IMR-90 (cell line): ENCODE results near the gene IGLON5. TPM values are rescaled to one million over a fixed set of nuclear protein-coding genes. Genes with fewer than 3 reads are reported as not detected.

Experiments
- ATAC-seq: fragments of 200-7000 bp; cut with Tn5 transposase; 2 replicates; pipeline ENCODE4 v1.9.1; 2020; ENCODE audit warnings: low read depth, mild to moderate bottlenecking, moderate library complexity
- BruUV-seq: library from RNA; stranded (reverse); fragments of 400-500 nt; replicated peaks from 2 replicates; lab custom pipeline; 2021; lab: Mats Ljungman, UMichigan
- CTCF ChIA-PET: fragments of 300-600 bp; formaldehyde crosslinking; extraction: SDS; loops from one replicate; lab custom pipeline; 2021; ENCODE audit warnings: antibody characterized with exemption; lab: Yijun Ruan, JAX
- POLR2A ChIA-PET: fragments of 300-600 bp; sonication (Branson Sonifier 250); formaldehyde crosslinking; loops from one replicate; lab custom pipeline; 2022; ENCODE audit warnings: antibody characterized with exemption; ENCODE audit not compliant: unreplicated experiment; lab: Charles Lee
- DNase-seq: peaks from one replicate; pipeline ENCODE4 v3.0.0; 2013
- H2AFZ ChIP-seq: replicated peaks from 2 replicates; pipeline ENCODE3; 2013; ENCODE audit warnings: low read length, mild to moderate bottlenecking; ENCODE audit not compliant: poor library complexity
- H2AK5ac ChIP-seq: 2 replicates; pipeline ENCODE4 v1.6.1; 2013; ENCODE audit warnings: low read depth, low read length, inconsistent platforms
- H2AK9ac ChIP-seq: replicated peaks from 2 replicates; pipeline ENCODE3; 2013; ENCODE audit warnings: mild to moderate bottlenecking, low read depth, low read length, moderate library complexity; ENCODE audit not compliant: poor library complexity
- H2BK120ac ChIP-seq: 2 replicates; pipeline ENCODE4 v1.6.1; 2013; ENCODE audit warnings: low read depth, low read length, inconsistent platforms
- H2BK15ac ChIP-seq: 3 replicates; pipeline ENCODE4 v1.6.1; 2013; ENCODE audit warnings: low read depth, low read length, inconsistent platforms
- H2BK20ac ChIP-seq: 2 replicates; pipeline ENCODE4 v1.6.1; 2013; ENCODE audit warnings: low read depth, mild to moderate bottlenecking, inconsistent platforms, low read length, moderate library complexity
- H2BK5ac ChIP-seq: 2 replicates; pipeline ENCODE4 v1.6.1; 2013; ENCODE audit warnings: mild to moderate bottlenecking, low read depth, low read length, inconsistent platforms; ENCODE audit not compliant: poor library complexity, severe bottlenecking
- H3K14ac ChIP-seq: replicated peaks from 2 replicates; pipeline ENCODE4 v1.6.1; 2013; ENCODE audit warnings: low read depth, low read length, inconsistent platforms
- H3K18ac ChIP-seq: 2 replicates; pipeline ENCODE4 v1.6.1; 2013; ENCODE audit warnings: low read depth, low read length, control low read depth
- H3K23ac ChIP-seq: 2 replicates; pipeline ENCODE4 v1.6.1; 2013; ENCODE audit warnings: low read depth, low read length, inconsistent platforms
- H3K27ac ChIP-seq: 2 replicates; pipeline ENCODE4 v1.5.1; 2013; ENCODE audit warnings: mild to moderate bottlenecking, control low read depth, low read length; ENCODE audit not compliant: insufficient read depth
- H3K27me3 ChIP-seq: 2 replicates; pipeline ENCODE4 v1.6.1; 2013; ENCODE audit warnings: low read length; ENCODE audit not compliant: control insufficient read depth, insufficient read depth
- H3K36me3 ChIP-seq: 2 replicates; pipeline ENCODE4 v1.6.1; 2013; ENCODE audit warnings: low read length, mixed read lengths; ENCODE audit not compliant: control insufficient read depth, insufficient read depth
- H3K4ac ChIP-seq: 2 replicates; pipeline ENCODE4 v1.6.1; 2013; ENCODE audit warnings: low read depth, low read length, inconsistent platforms
- H3K4me1 ChIP-seq: 2 replicates; pipeline ENCODE4 v1.6.1; 2013; ENCODE audit warnings: low read length, mixed read lengths; ENCODE audit not compliant: control insufficient read depth, insufficient read depth
- H3K4me2 ChIP-seq: 2 replicates; pipeline ENCODE4 v1.6.1; 2013; ENCODE audit warnings: low read depth, mild to moderate bottlenecking, control low read depth, low read length, moderate library complexity
- H3K4me3 ChIP-seq: 2 replicates; pipeline ENCODE4 v1.5.1; 2013; ENCODE audit warnings: low read depth, mild to moderate bottlenecking, control low read depth, low read length, moderate library complexity; ENCODE audit not compliant: insufficient read depth
- H3K56ac ChIP-seq: 2 replicates; pipeline ENCODE4 v1.6.1; 2013; ENCODE audit warnings: low read length, inconsistent platforms; ENCODE audit not compliant: insufficient read depth; ENCODE audit errors: extremely low read depth
- H3K79me1 ChIP-seq, 2 experiments: 2 replicates each; pipeline ENCODE4 v1.6.1; 2013; ENCODE audit warnings: low read length in 2 of 2, inconsistent platforms in 1 of 2, low read depth in 1 of 2
- H3K9ac ChIP-seq: 2 replicates; pipeline ENCODE4 v1.6.1; 2013; ENCODE audit warnings: low read depth, low read length, control low read depth
- H3K9me1 ChIP-seq: 2 replicates; pipeline ENCODE4 v1.6.1; 2013; ENCODE audit warnings: low read length, inconsistent platforms; ENCODE audit not compliant: insufficient read depth
- H3K9me3 ChIP-seq: 2 replicates; pipeline ENCODE4 v1.6.1; 2013; ENCODE audit warnings: low read length; ENCODE audit not compliant: control insufficient read depth, insufficient read depth
- H4K20me1 ChIP-seq: 2 replicates; pipeline ENCODE4 v1.6.1; 2013; ENCODE audit warnings: low read length, inconsistent platforms; ENCODE audit not compliant: insufficient read depth
- H4K5ac ChIP-seq: 2 replicates; pipeline ENCODE4 v1.6.1; 2013; ENCODE audit warnings: mild to moderate bottlenecking, low read depth, low read length, control low read depth
- H4K8ac ChIP-seq, 2 experiments: 2 replicates each; pipeline ENCODE4 v1.6.1; 2013; ENCODE audit warnings: low read depth in 2 of 2, low read length in 2 of 2, control low read depth in 1 of 2, inconsistent platforms in 1 of 2
- H4K91ac ChIP-seq: 2 replicates; pipeline ENCODE4 v1.6.1; 2013; ENCODE audit warnings: low read depth, low read length, inconsistent platforms; ENCODE audit not compliant: insufficient read depth
- BHLHE40 ChIP-seq: fragments of 150-350 bp; IDR thresholded peaks from 2 replicates; pipeline ENCODE4 v1.6.1; 2016; ENCODE audit warnings: mild to moderate bottlenecking, low read depth, low read length
- CEBPB ChIP-seq: IDR thresholded peaks from 2 replicates; pipeline ENCODE4 v1.6.1; 2012; ENCODE audit warnings: low read depth, low read length, improper control_type of control experiment
- CHD1 ChIP-seq: IDR thresholded peaks from 2 replicates; pipeline ENCODE4 v1.6.1; 2012; ENCODE audit warnings: low read depth, low read length, improper control_type of control experiment
- CTCF ChIP-seq: conservative IDR thresholded peaks from 2 replicates; pipeline ENCODE4 v1.5.1; 2012; ENCODE audit warnings: mild to moderate bottlenecking, low read depth, low read length, improper control_type of control experiment
- ELK1 ChIP-seq: fragments of 150-350 bp; IDR thresholded peaks from 2 replicates; pipeline ENCODE4 v1.6.1; 2016; ENCODE audit warnings: low read depth, mild to moderate bottlenecking, low read length, moderate library complexity, borderline replicate concordance
- FOS ChIP-seq: fragments of 150-350 bp; IDR thresholded peaks from 2 replicates; pipeline ENCODE4 v1.6.1; 2016; ENCODE audit warnings: low read depth, low read length
- MAFK ChIP-seq: IDR thresholded peaks from 2 replicates; pipeline ENCODE4 v1.6.1; 2012; ENCODE audit warnings: low read depth, low read length, improper control_type of control experiment
- MAZ ChIP-seq: IDR thresholded peaks from 2 replicates; pipeline ENCODE4 v1.6.1; 2012; ENCODE audit warnings: low read depth, mild to moderate bottlenecking, low read length, improper control_type of control experiment, moderate library complexity, borderline replicate concordance
- MXI1 ChIP-seq: IDR thresholded peaks from 2 replicates; pipeline ENCODE4 v1.6.1; 2012; ENCODE audit warnings: low read depth, mild to moderate bottlenecking, low read length, moderate library complexity, borderline replicate concordance
- POLR2A ChIP-seq: IDR thresholded peaks from 2 replicates; pipeline ENCODE4 v1.6.1; 2012; ENCODE audit warnings: mild to moderate bottlenecking, low read depth, low read length
- RAD21 ChIP-seq: IDR thresholded peaks from 2 replicates; pipeline ENCODE4 v1.6.1; 2012; ENCODE audit warnings: low read length, improper control_type of control experiment
- RCOR1 ChIP-seq: IDR thresholded peaks from 2 replicates; pipeline ENCODE4 v1.6.1; 2012; ENCODE audit warnings: mild to moderate bottlenecking, low read length, improper control_type of control experiment; ENCODE audit not compliant: insufficient replicate concordance
- RFX5 ChIP-seq: IDR thresholded peaks from 2 replicates; pipeline ENCODE4 v1.8.0; 2012; ENCODE audit warnings: low read depth, mild to moderate bottlenecking, low read length, moderate library complexity
- SMC3 ChIP-seq: fragments of 150-350 bp; IDR thresholded peaks from 2 replicates; pipeline ENCODE4 v1.6.1; 2016; ENCODE audit warnings: low read depth, mild to moderate bottlenecking, antibody characterized with exemption, low read length, moderate library complexity
- USF2 ChIP-seq: fragments of 150-350 bp; IDR thresholded peaks from 2 replicates; pipeline ENCODE4 v1.6.1; 2017; ENCODE audit warnings: mild to moderate bottlenecking, antibody characterized with exemption, low read length, low read depth
- WGBS, 2 experiments: methylation state at CpG; one replicate each; pipeline versions ENCODE4 v1.1.5 to v1.1.7; 2013; ENCODE audit warnings: missing lambda C conversion rate in 2 of 2; ENCODE audit not compliant: insufficient read length in 1 of 2; ENCODE audit errors: extremely low coverage in 2 of 2; 5-methylcytosine and 5-hydroxymethylcytosine counted together
- dilution Hi-C: fragments of 300-500 bp; cut with HindIII; formaldehyde crosslinking; loops from one replicate; pipeline ENCODE4 v1.14.3; 2018; ENCODE audit warnings: low sequenced_read_pairs; ENCODE audit not compliant: unreplicated experiment
- in situ Hi-C: fragments of 300-500 bp; cut with MboI; formaldehyde crosslinking; loops from 3 replicates; pipeline ENCODE4 v1.14.3; 2019; ENCODE audit warnings: low sequenced_read_pairs, inconsistent platforms, mixed read lengths
- intact Hi-C: fragments of 100-400 bp; cut with micrococcal nuclease; formaldehyde crosslinking; loops from 2 replicates; pipeline ENCODE4 v1.10.0; 2022
- polyA plus RNA-seq, 3 experiments: library from polyadenylated mRNA; depleted of rRNA; stranded (reverse); fragments of >200 nt; gene quantifications; 2 replicates each; pipeline ENCODE4 v1.2.3, GENCODE V29; 2012; ENCODE audit warnings: low replicate concordance in 1 of 3
- total RNA-seq: library from RNA; depleted of rRNA; stranded (reverse); fragments of >200 nt; gene quantifications from 2 replicates; pipeline ENCODE4 v1.2.3, GENCODE V29; 2012

The IGLON5 gene
- total and polyA plus RNA-seq, 2 of the 4 experiments (the other 2 are of a cell fraction) = not detected

- Histone ChIP-seq H2BK20ac (no peak overlapping the region), H2AFZ (no peak overlapping the region), H3K9ac (no peak overlapping the region), H3K4ac (no peak overlapping the region), H2BK5ac (no peak overlapping the region), H4K5ac (no peak overlapping the region), H2BK120ac (no peak overlapping the region), H3K79me1 (no peaks in the 10 kb centered on the region), H4K20me1 (no peaks in the 10 kb centered on the region), H3K27ac (no peak overlapping the region), H3K9me3 (no peaks in the 10 kb centered on the region), H4K8ac (no peak overlapping the region), H4K91ac (no peak overlapping the region), H3K27me3 (no peaks in the 10 kb centered on the region), H3K9me1 (no peaks in the 10 kb centered on the region), H3K4me2 (no peak overlapping the region), H2BK15ac (no peak overlapping the region), H3K23ac (no peak overlapping the region), H3K56ac (no peak overlapping the region), H3K14ac (no peak overlapping the region), H3K4me1 (no peaks in the 10 kb centered on the region), H3K18ac (no peak overlapping the region), H3K36me3 (no peaks in the 10 kb centered on the region), H3K4me3 (no peak overlapping the region), H2AK5ac (no peak overlapping the region), H2AK9ac (no peak overlapping the region)
- intact Hi-C loops (no loop called here), in situ Hi-C loops (no loop called here), dilution Hi-C loops (no loop called here)
- DNase-seq (no peak), ATAC-seq (no peak)
- no CpG with 5 or more reads among the region's 3 CpGs for WGBS, 2 experiments
- no TSS peak for BruUV-seq
- no peak for TF ChIP-seq FOS
- no peak for TF ChIP-seq POLR2A
- TF ChIP-seq RCOR1 = no peak
- no peak for TF ChIP-seq CTCF
- TF ChIP-seq RFX5 = no peak
- no peak for TF ChIP-seq MXI1
- TF ChIP-seq RAD21 = no peak
- TF ChIP-seq BHLHE40 = no peak
- TF ChIP-seq MAZ = no peak
- no peak for TF ChIP-seq MAFK
- no peak for TF ChIP-seq SMC3
- TF ChIP-seq USF2 = no peak
- TF ChIP-seq ELK1 = no peak
- TF ChIP-seq CHD1 = no peak
- no peak for TF ChIP-seq CEBPB
- ChIA-PET CTCF (no interaction called here), POLR2A (no interaction called here)
These were observed 6.0 kb upstream of the IGLON5 start for GRCh38 chr19:51305479-51305878.
